K562 (cell line): Measurements from ENCODE around the gene ASPHD2. TPM values are rescaled to one million over a fixed set of nuclear protein-coding genes. Genes with fewer than 3 reads are reported as not detected.

Source experiments
- ATAC-seq: fragments of 200-7000 bp; cut with Tn5 transposase; 3 replicates; pipeline ENCODE4 v1.9.1; 2020; ENCODE audit warnings: moderate library complexity
- BruUV-seq: library from RNA; stranded (reverse); fragments of 400-500 nt; replicated peaks from 2 replicates; lab custom pipeline; 2021; lab: Mats Ljungman, UMichigan
- CTCF ChIA-PET: fragments of 300-600 bp; formaldehyde crosslinking; extraction: SDS; loops from one replicate; lab custom pipeline; 2021; ENCODE audit warnings: low intra/inter-chr PET ratio; lab: Yijun Ruan, JAX
- POLR2A ChIA-PET: fragments of 300-600, 350-650 bp; sonication (Branson Sonifier 250); formaldehyde crosslinking; extraction: SDS; loops from one replicate; lab custom pipeline; 2021; ENCODE audit warnings: antibody characterized with exemption, inconsistent platforms; lab: Yijun Ruan, JAX
- DNase-seq, 4 experiments: peaks; one replicate each; pipeline versions ENCODE4 v3.0.0 to v3.0.0-alpha.2; 2011 to 2018; ENCODE audit warnings: low spot score in 3 of 4, mixed read lengths in 3 of 4; ENCODE audit errors: extremely low read depth in 1 of 4
- FAIRE-seq: peaks from 2 replicates; lab custom pipeline; 2011; peaks lifted over from hg19 to GRCh38; lab: Jason Lieb, UNC
- H2AFZ ChIP-seq: 2 replicates; pipeline ENCODE4 v1.6.0; 2011; ENCODE audit warnings: low read depth, low read length, control low read depth, inconsistent platforms
- H3K27ac ChIP-seq: fragments of 200-600 bp; 3 replicates; pipeline ENCODE4 v1.8.0; 2011; ENCODE audit warnings: low read depth, mild to moderate bottlenecking, control low read depth, inconsistent platforms, low read length, moderate library complexity, mixed read lengths; ENCODE audit errors: extremely low read depth
- H3K27me3 ChIP-seq, 2 experiments: fragments of 300-600 bp in 1 of 2; 2 replicates in 1 of 2; 3 replicates in 1 of 2; pipeline versions ENCODE4 v1.6.0 to v1.8.0; 2011; ENCODE audit warnings: inconsistent platforms in 2 of 2, low read length in 2 of 2, mild to moderate bottlenecking in 1 of 2, mixed read lengths in 1 of 2, moderate library complexity in 1 of 2; ENCODE audit not compliant: control insufficient read depth in 2 of 2, insufficient read depth in 2 of 2
- H3K36me3 ChIP-seq: fragments of 300-600 bp; 3 replicates; pipeline ENCODE4 v1.8.0; 2011; ENCODE audit warnings: mild to moderate bottlenecking, low read length, inconsistent platforms; ENCODE audit not compliant: control insufficient read depth, insufficient read depth
- H3K4me1 ChIP-seq, 2 experiments: fragments of 200-600 bp in 1 of 2; replicated peaks in 1 of 2; 2 replicates in 1 of 2; 3 replicates in 1 of 2; pipeline versions ENCODE4 v1.5.1 to v1.8.0; 2011; ENCODE audit warnings: inconsistent platforms in 2 of 2, low read length in 2 of 2, mild to moderate bottlenecking in 1 of 2, mixed read lengths in 1 of 2, moderate library complexity in 1 of 2; ENCODE audit not compliant: control insufficient read depth in 2 of 2, insufficient read depth in 2 of 2
- H3K4me2 ChIP-seq: 2 replicates; pipeline ENCODE4 v1.6.1; 2011; ENCODE audit warnings: low read length, control low read depth, inconsistent platforms, mixed read lengths; ENCODE audit not compliant: insufficient read depth
- H3K4me3 ChIP-seq: fragments of 200-600 bp; sonication (generic), shearing (Covaris generic); 2 replicates; pipeline ENCODE4 v1.5.1; 2016; ENCODE audit warnings: control low read depth, inconsistent platforms
- H3K79me2 ChIP-seq: fragments of 200-600 bp; 3 replicates; pipeline ENCODE4 v1.8.0; 2011; ENCODE audit warnings: low read length, inconsistent platforms; ENCODE audit not compliant: control insufficient read depth, insufficient read depth
- H3K9ac ChIP-seq, 2 experiments: 2 replicates each; pipeline versions ENCODE4 v1.6.0 to v1.6.1; 2011; ENCODE audit warnings: low read depth in 2 of 2, low read length in 2 of 2, control low read depth in 1 of 2, inconsistent platforms in 1 of 2, mild to moderate bottlenecking in 1 of 2, mixed read lengths in 1 of 2; ENCODE audit not compliant: insufficient read depth in 1 of 2
- H3K9me1 ChIP-seq: one replicate; pipeline ENCODE4 v1.6.0; 2011; ENCODE audit warnings: inconsistent platforms, mild to moderate bottlenecking, low read length, moderate library complexity; ENCODE audit not compliant: control insufficient read depth, insufficient read depth
- H3K9me3 ChIP-seq: replicated peaks from 2 replicates; pipeline ENCODE4 v1.5.1; 2011; ENCODE audit warnings: low read depth, low read length, inconsistent platforms; ENCODE audit not compliant: control insufficient read depth, insufficient read depth
- H4K20me1 ChIP-seq: replicated peaks from 2 replicates; pipeline ENCODE4 v1.6.1; 2011; ENCODE audit warnings: low read length, inconsistent platforms, mixed read lengths; ENCODE audit not compliant: control insufficient read depth, insufficient read depth
- ARID2 ChIP-seq: fragments of 450-650 bp; IDR thresholded peaks from 2 replicates; pipeline ENCODE4 v1.6.1; 2017; ENCODE audit warnings: antibody characterized with exemption, mild to moderate bottlenecking
- BRCA1 ChIP-seq, 2 experiments: fragments of 450-650 bp in 1 of 2; sonication (generic) in 1 of 2; formaldehyde crosslinking in 1 of 2; IDR thresholded peaks; 2 replicates each; pipeline versions ENCODE4 v1.5.0 to v1.6.1; 2017 to 2020; ENCODE audit warnings: mild to moderate bottlenecking in 1 of 2, missing genetic modification reagents in 1 of 2
- ELF4 ChIP-seq: fragments of 450-650 bp; formaldehyde crosslinking; IDR thresholded peaks from 2 replicates; pipeline ENCODE4 v1.4.0; 2022; ENCODE audit warnings: missing genetic modification characterization
- FOXK1 ChIP-seq: sonication (generic); formaldehyde crosslinking; IDR thresholded peaks from 2 replicates; pipeline ENCODE4 v1.8.0; 2022; ENCODE audit warnings: missing genetic modification reagents, mild to moderate bottlenecking, borderline replicate concordance
- LARP7 ChIP-seq: fragments of 450-650 bp; IDR thresholded peaks from 2 replicates; pipeline ENCODE4 v1.6.1; 2016
- NRF1 ChIP-seq, 2 experiments: fragments of 450-650 bp; IDR thresholded peaks in 1 of 2; conservative IDR thresholded peaks in 1 of 2; 2 replicates each; pipeline ENCODE4 v1.6.1; 2014; ENCODE audit warnings: mild to moderate bottlenecking in 2 of 2
- POLR3G ChIP-seq: IDR thresholded peaks from 2 replicates; pipeline ENCODE4 v1.6.1; 2011; ENCODE audit not compliant: insufficient read length, insufficient replicate concordance; ENCODE audit errors: extremely low read depth
- ZNF24 ChIP-seq: fragments of 450-650 bp; IDR thresholded peaks from 2 replicates; pipeline ENCODE4 v1.6.1; 2016
- WGBS: fragments of 100-300 bp; shearing (Covaris generic); methylation state at CpG from one replicate; pipeline ENCODE4 v1.1.6; 2016; ENCODE audit warnings: low coverage, mixed read lengths; ENCODE audit not compliant: insufficient coverage; ENCODE audit errors: missing lambda C conversion rate; 5-methylcytosine and 5-hydroxymethylcytosine counted together
- in situ Hi-C: fragments of 300-500 bp; cut with MboI; formaldehyde crosslinking; loops from 4 replicates; pipeline ENCODE4 v1.15.0; 2018; ENCODE audit warnings: inconsistent platforms, mixed read lengths
- intact Hi-C: fragments of 100-400 bp; cut with micrococcal nuclease; formaldehyde crosslinking; loops from 2 replicates; pipeline ENCODE4 v1.14.2; 2022
- polyA plus RNA-seq, 8 experiments: library from polyadenylated mRNA; depleted of rRNA in 4 of 8; stranded (reverse) in 5 of 8; unstranded in 3 of 8; fragments of >200 nt; fragmentation: Nextera tagmentation in 2 of 8; fragmentation: Illumina TruSeq in 1 of 8; extraction: Ambion mirVana in 2 of 8; extraction: Trizol in 1 of 8; gene quantifications; 2 replicates each; pipeline versions ENCODE4 v1.2.1 to v1.2.3, GENCODE V29; 2011 to 2014; ENCODE audit warnings: inconsistent platforms in 1 of 8, missing spikeins in 1 of 8
- total RNA-seq, 7 experiments: library from RNA; depleted of rRNA in 6 of 7; stranded (reverse); fragments of >200 nt in 6 of 7; fragmentation: Illumina TruSeq in 2 of 7; extraction: Trizol in 2 of 7; gene quantifications; 2 replicates each; pipeline versions ENCODE4 v1.2.1 to v1.2.3, GENCODE V29; 2011 to 2021; ENCODE audit warnings: low replicate concordance in 1 of 7
- TF ChIP-seq, protein P1 (sequence below): fragments of 450-650 bp; formaldehyde crosslinking; IDR thresholded peaks from 2 replicates; pipeline ENCODE4 v1.4.0; 2020; ENCODE audit warnings: mild to moderate bottlenecking, mixed read lengths

Gene ASPHD2
- total and polyA plus RNA-seq, 9 of the 15 experiments (the other 6 are each of a cell fraction or from before 2014, with no cell fraction given) = 0.18 to 0.64 (median 0.36) TPM

DNA sequence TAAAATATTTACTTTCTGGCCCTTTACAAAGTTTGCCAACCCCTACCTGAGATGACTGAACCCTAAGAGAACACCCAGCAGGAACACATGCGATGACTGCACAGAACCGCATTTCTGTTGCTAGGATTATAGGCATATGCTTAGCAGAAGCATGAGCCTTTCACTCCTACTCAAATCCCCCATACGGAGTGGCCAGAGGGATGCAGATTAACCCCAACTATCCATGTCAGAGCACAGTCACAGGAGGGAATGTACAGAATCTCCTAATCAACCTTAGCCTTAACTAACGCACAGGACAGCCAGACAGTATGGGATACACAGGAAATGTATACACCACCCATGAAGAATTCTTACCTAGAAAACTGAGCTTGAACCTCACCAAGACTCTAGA, 48.3 kb downstream of the ASPHD2 start:
- H3K36me3 ChIP-seq = peaks cover 61% of the 10 kb centered on the region; the same call in 2 of the 3 replicates
- no peak overlapping the region for H3K4me3 ChIP-seq
- in situ Hi-C loops (no loop called here), intact Hi-C loops (no loop called here)
- H2AFZ ChIP-seq = no peak overlapping the region
- H3K9me1 ChIP-seq = peaks cover 2% of the 10 kb centered on the region
- no peak for FAIRE-seq
- peaks cover 7 to 36% of the 10 kb centered on the region in 2 experiments; a peak in 4 of 5 replicates for H3K4me1 ChIP-seq
- peak overlapping the region in 1 of 2 experiments; percentile 41; a peak in 1 of 4 replicates for H3K9ac ChIP-seq
- peaks cover 60% of the 10 kb centered on the region for H3K79me2 ChIP-seq
- no peaks in the 10 kb centered on the region for H4K20me1 ChIP-seq
- 14% methylated on average over 4 of the region's 4 CpGs for WGBS
- TF ChIP-seq ZNF24 (no peak), BRCA1 (IDR thresholded peaks at IDR 0.05) (no peak), BRCA1 (CRISPR knock-in tag; IDR thresholded peaks at IDR 0.05) (no peak), ELF4 (CRISPR knock-in tag) (no peak), LARP7 (no peak), POLR3G (no peak), ARID2 (no peak), NRF1 (conservative IDR thresholded peaks at IDR 0.05 in 1 of 2, IDR thresholded peaks at IDR 0.05 in 1 of 2) (no peak), FOXK1 (no peak)
- TF ChIP-seq, protein P1, sequence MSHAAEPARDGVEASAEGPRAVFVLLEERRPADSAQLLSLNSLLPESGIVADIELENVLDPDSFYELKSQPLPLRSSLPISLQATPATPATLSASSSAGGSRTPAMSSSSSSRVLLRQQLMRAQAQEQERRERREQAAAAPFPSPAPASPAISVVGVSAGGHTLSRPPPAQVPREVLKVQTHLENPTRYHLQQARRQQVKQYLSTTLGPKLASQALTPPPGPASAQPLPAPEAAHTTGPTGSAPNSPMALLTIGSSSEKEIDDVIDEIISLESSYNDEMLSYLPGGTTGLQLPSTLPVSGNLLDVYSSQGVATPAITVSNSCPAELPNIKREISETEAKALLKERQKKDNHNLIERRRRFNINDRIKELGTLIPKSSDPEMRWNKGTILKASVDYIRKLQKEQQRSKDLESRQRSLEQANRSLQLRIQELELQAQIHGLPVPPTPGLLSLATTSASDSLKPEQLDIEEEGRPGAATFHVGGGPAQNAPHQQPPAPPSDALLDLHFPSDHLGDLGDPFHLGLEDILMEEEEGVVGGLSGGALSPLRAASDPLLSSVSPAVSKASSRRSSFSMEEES (CRISPR knock-in tag) = no peak
- no peaks in the 10 kb centered on the region for H3K27me3 ChIP-seq
- ATAC-seq = no peak
- H3K4me2 ChIP-seq = peak overlapping the region; percentile 39
- DNase-seq = no peak
- no peaks in the 10 kb centered on the region for H3K9me3 ChIP-seq
- peak overlapping the region; percentile 2; the same call in 1 of the 3 replicates for H3K27ac ChIP-seq
- POLR2A ChIA-PET = interaction anchor here (0.8 to 1.0 kb wide), 2 partner anchors 9 to 13 kb away, joined by 3 read pairs; no protein-coding TSS in a partner anchor
- BruUV-seq = no TSS peak
- CTCF ChIA-PET = no interaction called here
